NAMALWA (cell line): ENCODE data around the gene TLR6.

Experiments used
- DNase-seq: peaks from one replicate; pipeline ENCODE4 v3.0.0-alpha.2; 2015; ENCODE audit warnings: low spot score

TLR6 gene, protein sequence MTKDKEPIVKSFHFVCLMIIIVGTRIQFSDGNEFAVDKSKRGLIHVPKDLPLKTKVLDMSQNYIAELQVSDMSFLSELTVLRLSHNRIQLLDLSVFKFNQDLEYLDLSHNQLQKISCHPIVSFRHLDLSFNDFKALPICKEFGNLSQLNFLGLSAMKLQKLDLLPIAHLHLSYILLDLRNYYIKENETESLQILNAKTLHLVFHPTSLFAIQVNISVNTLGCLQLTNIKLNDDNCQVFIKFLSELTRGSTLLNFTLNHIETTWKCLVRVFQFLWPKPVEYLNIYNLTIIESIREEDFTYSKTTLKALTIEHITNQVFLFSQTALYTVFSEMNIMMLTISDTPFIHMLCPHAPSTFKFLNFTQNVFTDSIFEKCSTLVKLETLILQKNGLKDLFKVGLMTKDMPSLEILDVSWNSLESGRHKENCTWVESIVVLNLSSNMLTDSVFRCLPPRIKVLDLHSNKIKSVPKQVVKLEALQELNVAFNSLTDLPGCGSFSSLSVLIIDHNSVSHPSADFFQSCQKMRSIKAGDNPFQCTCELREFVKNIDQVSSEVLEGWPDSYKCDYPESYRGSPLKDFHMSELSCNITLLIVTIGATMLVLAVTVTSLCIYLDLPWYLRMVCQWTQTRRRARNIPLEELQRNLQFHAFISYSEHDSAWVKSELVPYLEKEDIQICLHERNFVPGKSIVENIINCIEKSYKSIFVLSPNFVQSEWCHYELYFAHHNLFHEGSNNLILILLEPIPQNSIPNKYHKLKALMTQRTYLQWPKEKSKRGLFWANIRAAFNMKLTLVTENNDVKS

DNA sequence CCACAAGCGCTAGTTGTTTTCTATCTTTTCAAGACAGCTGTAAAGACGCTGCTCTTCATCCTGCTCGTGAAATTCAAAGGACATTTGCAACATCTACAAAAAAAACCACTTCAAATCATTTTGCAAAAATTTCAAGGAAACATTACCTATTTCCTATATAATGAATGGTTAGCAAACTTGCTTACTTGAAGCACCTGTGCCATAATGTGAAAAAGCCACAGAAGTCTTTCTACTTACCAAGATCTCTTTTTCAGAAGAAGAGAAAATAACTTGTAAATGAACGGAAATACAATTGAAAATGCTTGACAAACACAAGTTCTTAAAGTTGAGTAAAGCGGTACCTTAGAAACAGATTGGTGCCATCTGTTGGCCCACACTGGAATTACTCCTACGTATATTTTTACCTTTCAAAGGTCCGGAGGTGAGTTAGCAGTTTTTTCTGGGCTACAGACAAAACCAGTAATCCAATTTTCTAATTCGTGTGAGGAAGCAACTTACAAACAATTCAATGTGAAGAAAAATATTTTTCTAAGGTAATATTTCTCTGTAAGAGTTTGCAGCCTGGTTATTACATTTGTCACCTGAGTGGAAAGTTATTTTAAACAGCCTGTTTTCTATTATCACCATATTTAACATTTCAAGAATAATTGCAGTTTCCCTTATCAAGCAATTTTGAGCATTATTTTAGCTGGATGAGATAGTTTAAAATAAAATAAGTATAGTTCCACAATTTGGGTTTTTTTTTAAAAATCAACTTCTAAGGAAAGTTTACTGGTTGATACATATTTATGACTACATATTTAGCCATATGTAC lies at the start of gene TLR6:
Gene TLR6 (minus strand): TSS at position 294 of the 814 bp plus-strand sequence. CDS start 27,344 bp downstream, outside the sequence.
- peak; percentile 95 for DNase-seq

DNA sequence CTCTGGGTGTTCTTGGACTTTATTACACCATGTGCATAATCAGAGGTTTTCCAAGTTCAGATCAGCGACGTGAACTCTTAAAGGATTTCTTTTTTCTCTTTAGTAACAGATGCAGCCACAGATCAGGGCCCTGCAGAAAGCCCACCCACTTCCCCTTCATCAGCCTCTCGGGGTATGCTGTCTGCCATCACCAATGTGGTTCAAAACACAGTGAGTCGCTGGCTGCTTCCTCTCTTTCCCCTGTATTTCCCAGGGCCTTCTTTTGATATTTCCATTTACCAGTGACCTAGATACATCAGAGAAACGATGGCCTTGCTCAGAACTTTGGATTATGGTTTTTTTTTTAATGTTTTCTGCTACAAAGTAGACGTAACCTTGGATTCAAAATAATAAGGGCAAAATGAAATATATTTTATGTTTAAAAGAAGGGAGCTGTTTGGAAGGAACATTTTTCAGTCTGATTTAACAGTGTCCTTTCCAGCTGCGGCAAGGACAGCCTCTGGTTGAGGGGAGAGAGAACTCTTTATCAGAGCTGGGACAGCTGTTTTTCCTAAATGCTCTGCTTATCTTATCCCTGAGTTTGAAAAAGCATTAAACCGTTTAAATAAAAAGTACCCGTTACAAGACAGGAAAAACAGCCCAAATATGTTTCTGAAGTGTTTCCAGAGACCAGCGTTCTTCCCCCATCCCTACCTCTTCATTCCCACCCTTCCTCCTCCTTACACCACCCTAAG lies 49.2 kb upstream of the TLR6 start:
- no peak for DNase-seq

DNA sequence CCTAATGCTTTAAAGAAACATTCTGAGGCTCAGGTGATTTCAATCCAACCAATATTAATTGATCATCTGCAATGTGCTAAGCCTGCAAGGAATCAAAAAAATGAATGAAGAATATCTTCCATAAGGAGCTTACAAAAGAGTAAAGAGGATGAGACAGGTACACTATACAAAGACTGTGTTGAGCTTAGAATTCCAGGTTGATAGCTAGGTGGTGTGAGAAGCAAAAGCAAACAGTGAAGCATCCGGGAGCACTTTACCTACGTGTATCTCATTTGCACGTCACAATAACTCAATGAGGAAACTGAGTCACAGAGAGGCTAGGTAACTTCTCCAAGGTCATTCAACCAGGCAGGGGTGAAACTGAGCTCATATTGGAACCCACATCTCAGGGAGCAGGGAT lies 48.1 kb upstream of the TLR6 start:
- no peak for DNase-seq

DNA sequence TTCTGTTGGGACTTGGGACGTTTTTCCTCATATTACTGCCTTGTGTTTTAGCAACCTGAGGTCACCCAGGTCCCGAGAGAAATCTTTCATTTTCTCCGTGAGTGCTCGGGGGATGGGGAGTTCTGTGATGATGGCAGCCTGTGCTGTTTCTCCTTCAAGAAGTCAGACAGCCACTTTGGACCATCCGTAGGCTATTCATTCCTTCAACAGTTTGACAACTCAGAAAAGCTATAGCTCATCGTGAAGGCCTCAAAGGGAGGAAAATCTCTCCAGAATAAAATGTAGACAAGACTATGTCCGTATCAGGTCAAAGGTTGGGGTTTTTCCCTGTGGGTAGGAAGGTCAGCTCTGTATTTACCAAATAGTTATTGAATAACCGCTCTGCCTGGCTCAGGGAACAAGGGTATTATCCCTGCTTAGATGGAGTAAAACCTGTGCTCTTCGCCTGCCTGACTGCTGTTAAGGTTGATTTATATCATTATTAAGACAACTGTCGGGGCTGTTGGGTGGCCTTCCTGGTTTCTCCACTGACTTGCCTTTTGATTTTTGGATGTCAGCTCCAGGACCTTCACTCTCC lies 47.6 kb upstream of the TLR6 start:
- DNase-seq = no peak

DNA sequence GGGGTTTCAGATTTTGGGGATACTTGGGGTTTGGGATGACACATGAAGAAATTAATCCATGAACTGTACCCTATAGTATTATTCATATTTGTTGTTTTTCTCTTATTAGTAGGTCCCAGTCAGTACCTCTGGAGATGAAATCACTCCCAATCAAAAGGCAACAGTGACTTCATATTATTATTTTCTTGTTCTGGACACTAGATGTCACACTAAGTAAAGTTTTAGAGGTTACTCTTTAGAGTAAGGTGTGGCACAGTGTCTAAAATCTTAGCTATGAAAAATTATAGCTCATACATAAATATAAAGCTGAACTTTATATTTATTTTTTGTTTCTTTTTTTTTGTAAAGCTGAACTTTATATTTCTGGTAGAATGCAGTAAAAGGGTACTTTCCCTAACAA lies 46.1 kb upstream of the TLR6 start:
- DNase-seq = peak; percentile 72

DNA sequence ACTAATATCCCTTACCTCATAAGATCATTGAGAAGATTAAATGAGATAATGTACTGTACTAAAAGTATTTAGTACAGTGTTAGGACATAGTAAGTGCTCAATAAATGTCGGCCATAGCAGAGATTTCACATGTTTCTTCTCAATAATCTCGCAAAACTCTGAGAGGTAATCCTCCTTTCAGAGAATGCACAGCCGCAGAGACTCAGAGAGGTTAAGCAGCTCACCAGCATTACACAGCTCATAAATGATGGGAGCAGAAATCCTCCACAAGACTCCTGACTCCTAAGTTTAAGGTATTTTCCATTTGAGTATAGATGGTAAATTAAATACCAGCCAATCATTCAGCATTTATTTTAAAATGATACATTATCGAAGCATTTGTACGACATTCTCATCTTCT lies 45.6 kb upstream of the TLR6 start:
- no peak for DNase-seq

DNA sequence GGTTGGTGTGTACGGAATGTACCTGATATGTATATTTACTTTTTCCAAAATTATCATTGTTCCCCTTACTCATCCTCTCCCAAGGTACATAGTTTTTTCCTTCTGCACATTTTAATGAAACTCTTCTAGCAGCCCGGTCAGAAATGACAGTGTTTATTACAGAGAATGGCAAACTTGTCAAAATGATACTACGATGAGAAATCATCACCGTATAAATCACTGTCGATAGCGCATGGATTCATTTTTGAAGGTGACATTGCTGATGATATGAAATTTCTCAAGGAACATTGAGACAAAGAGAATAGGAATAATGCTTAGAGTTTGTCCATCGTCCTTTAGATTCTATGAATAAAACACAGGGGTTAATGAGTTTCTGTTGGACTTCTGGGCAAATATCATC lies 41.6 kb upstream of the TLR6 start:
- no peak for DNase-seq

DNA sequence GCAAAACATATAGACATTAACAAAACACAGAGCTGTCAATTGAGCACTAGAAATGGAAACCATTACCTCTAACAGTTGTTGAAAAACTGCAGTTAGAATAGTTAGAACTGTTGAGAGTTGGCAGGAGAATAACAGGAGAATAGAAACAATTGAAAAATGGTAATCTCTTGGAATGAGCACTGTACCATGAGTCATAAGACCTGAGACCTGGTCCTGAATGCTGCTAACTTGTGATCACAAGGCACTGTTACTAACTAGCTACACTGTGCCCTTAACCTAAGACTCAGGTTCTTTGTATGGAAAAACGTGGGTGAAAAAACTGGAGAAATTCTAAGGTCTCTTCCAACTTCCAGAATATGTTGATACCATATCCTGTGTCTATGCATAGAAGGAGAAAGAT lies 40.3 kb upstream of the TLR6 start:
- no peak for DNase-seq

DNA sequence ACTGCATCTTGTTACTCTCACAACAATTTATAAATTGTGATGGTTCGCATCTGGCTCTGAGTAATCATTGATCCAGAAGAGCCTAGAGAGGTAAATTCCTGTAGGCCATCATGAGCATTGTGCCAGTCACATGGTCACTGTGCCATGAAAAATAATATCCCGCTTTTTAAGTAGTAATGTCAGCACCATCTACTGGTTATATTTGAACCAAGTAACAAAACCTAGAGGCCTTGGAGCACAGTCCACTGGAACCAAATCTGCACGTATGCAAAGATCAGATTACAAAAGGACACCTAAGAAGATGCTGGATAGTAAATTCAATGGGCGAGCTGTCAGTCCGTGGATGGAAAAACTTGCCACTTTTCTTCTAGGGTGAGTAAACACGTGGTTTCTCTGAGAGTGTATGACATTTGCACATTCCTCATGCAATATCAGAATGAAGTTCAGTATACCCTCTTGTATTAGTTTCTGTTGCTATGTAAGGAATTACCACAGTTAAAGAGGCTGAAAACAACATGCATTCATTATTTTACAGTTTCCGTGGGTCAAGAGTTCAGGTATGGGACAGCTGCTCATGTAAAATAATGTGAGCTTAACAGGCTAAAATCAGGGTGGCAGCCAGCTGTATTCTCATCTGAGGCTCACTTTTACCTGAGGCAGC lies 37.8 kb upstream of the TLR6 start:
- DNase-seq = no peak

DNA sequence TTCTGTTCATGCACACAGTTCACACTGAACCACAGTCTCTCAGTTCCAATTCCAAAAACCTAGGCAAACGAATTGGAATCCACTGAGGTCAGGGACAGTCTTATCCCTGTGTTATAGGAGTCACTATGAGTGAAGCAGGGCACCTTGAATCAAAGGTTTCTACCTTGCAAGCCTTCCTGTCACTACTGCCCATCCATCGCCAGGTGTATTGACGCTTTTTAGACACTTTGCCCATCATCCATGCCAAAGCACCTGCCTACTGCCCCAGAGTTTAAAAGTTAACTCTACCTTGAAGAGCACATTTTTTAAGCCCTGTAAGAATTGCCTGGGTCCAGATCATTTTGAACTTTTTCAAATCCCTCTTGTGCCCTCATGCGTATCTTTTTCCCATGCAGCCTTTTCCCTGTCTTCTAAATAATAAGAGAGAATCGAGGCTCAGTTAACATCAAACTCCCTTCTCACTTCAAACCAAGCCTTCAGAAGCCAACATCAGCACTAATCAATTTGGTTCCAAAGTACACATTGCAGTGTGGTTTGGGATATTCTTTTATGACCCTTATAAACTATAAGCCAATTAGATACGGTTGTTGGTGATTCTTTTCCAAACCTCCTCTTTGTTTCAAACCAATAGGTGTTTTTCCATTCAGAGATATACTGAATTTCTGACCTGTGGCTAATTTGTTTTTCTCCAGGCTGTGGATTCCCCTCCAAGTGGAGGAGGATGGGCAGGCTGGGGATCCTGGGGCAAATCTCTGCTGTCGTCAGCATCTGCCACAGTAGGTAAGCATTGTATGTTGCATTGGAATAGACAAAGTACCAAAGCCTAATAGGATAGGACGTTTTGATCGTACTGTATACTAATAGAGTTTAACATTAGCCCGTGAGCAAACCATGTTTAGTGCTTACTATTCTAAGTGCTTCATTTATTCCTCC lies 34.7 kb upstream of the TLR6 start:
- no peak for DNase-seq

DNA sequence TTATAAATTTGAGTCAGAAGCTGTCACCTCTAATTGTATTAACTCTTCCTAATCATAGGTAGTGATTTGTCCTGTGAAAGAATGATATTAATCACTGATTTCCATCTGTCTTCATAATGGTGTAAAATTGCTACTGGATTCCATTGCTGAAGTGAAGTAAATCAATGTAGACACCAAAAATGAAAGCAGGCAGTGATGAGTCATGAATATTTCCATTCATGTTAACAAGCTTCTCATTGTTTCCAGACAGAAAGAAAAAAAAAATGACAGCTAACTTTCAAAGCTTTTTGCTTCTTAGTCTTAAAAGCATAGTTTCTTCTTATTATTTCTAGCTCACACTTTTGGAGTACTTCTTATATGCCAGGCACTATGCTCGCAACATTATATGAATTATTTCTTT lies 32.5 kb upstream of the TLR6 start:
- no peak for DNase-seq

DNA sequence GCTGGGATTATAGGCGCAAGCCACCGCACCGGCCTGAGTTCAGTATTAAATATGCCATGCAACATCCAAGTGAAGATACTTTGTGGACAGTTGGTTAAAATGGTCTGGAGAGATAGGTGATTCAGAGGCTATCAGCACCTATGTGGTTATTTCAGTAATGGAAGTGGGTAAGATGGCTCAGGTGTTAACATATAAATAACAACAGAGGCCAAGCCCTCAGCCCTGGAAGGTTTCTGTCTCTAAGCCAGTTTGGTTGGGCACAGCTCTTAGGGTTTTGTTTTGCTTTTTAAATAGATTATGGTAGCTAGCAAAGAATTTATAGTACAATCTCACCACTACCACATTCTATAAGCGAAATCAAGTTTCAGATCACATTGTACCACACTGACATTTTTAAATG lies 27.6 kb upstream of the TLR6 start:
- DNase-seq = no peak

DNA sequence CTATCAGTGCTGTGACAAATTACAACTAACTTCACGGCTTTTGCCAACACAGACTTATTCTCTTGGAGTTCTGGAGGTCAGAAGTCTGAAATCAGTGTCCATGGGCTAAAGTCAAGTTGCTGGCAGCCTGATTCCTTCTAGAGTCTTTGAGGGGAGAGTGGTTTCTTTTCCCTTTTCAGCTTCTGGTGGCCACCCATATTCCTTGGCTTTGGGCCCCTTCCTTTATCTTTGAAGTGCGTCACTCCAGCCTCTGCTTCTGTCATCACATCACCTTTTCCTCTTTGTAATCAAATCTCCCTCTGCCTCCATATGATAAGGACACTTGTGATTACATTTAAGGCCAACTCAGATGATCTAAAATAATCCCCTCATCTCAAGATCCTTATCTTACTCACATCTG lies 20.0 kb upstream of the TLR6 start:
- DNase-seq = no peak

DNA sequence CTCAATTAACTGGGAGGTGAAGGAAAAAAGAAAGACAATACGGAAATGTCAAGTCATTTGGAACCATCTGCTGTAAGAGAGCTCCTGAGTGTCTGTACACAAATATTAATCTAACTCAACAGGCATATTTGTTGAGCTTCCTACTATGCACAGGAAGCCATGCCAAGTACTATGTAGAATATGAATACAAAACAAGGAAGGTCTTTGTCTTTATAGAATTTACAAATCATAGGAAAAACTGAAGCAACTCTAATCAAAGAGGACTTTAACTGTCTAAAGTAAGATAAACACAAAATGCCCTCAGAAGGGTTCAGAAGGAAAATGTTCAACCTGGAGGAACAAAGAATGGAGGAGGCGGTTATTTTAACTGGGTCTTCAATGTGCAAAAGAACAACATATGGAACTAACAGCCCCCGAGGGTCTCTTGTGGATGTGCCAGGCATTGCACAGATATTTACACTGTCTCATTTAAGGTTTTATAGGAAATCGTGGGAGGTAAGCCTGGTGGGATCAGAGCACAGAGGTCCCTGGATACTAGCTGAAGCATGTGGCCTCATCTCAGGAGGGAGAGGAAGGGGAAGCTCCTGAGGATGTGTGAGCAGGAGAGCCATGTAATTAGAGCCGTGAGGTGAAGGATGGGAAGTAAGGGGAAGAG lies 16.8 kb upstream of the TLR6 start:
- DNase-seq = peak; percentile 39

DNA sequence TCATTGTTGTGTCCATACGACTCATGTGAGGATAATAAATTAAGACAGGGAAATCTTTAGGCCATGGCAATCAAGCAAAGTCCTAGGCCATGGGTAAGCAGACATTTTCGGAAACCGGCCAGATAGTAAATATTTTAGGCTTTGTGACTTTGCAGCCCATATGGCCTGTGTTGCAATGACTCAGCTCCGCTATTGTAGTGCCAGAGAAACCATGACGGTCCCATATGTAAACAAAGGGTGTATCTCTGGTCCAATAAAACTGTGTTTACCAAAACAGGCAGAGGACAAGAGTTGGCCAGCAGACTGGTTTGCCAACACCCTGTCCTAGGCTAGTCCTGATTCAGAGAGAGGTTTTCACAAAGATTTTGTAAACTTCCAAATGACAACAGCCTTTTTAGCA lies 16.0 kb upstream of the TLR6 start:
- DNase-seq = no peak

DNA sequence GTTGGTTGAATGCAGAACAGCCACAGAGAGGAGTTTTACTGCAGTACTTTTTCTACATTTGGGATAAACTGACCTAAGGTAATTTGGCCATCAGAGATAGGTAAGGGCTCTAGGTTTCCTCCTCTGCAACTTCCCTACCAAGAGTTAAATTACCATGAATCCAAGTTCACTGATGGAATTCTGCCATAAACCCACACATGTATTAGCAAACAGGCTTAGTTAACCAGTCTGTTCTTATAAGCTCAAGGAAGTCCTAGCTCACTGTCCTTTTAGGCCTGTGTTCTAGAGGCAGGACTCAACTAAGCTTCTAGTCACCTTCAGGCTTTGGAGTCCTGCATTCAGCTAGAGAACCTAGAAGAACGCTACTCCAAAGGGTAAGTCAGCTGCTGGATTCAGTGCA lies 15.0 kb upstream of the TLR6 start:
- no peak for DNase-seq

DNA sequence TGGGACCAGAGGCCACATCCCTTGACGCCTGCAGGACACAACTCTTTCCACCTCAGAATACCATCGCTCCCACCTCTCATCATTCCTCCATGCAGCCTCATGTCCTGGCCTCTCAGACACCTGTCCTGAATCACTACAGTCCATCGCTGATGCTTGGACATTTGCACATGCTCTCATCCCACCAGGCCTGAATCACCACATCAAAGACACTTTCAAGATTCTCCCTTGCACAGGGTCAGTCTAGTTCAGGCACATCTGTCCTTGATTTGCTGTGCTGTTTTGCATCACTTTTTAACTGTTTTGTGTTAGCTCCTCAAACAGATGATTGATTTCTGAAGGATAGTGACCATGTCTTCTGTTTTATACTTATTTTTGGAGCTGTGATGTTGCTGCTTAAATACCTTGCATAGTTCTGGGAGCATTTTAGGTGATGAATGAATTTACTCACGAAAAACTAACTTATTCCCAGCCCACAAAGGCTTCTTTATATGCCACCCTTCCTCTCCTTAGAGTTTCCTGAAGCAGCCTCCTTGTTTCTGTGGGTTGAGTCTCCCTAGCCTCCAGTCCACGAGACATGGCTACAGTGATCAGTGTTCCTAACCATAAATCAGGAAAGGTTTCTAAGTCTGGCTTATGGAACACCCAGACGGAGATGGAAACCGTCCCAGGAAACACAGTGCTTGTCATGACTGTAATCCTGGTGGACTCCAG lies 13.6 kb upstream of the TLR6 start:
- no peak for DNase-seq

DNA sequence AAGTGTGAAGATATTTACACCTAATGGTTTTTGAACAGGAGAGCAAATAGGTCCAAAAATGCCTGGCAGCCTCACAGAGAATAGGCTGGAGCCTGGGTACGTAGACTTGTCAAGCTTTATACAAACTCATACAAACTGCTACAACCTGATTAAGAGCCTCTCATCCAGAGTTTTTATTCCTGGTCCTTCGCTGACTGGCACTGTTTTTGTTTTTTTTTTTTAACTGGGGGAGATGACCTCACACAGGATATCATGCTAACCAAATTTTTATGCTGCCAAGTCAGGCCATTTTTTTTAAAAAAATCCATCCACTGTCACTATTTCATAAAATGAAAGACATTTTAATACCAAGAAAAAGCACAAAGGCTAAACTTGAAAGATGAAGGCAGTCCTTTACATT lies 12.9 kb upstream of the TLR6 start:
- DNase-seq = no peak
